ENCODE results near the gene MYO9A. TPM values are rescaled to one million over a fixed set of nuclear protein-coding genes. Genes with fewer than 3 reads are reported as not detected.

The MYO9A gene
- total RNA-seq, 1 donor from 2014 or later: 38.5 TPM

DNA sequence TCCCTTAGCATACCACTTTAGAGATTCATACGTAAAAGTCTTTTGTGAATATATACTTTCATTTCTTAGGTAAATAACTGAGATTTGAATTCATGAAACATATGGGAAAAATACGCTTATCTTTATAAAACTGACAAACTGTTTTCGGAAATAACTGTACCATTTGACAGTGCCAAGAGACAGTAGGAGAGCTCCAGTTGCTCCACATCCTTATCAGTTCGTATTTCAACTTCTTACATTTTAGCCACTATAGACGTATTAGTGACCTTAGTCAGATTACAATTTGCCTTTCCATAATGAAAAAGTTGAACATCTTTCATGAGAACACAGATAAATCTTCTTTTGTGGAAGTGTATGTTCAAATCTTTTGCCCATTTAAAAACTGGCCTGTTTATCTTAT, 174.1 kb downstream of the MYO9A start:
- no peaks in the 10 kb centered on the region for H3K27me3 Mint-ChIP-seq (ENCODE audit: insufficient read depth, low read depth)
- H3K36me3 Mint-ChIP-seq: no peaks in the 10 kb centered on the region
- no peak overlapping the region for H3K27ac ChIP-seq
- no peak overlapping the region for H2AFZ ChIP-seq (replicated peaks)
- no peak overlapping the region for H3K27ac Mint-ChIP-seq
- H3K9me3 ChIP-seq (ENCODE audit: low read depth): no peaks in the 10 kb centered on the region
- no peaks in the 10 kb centered on the region for H3K27me3 ChIP-seq
- H3K4me3 Mint-ChIP-seq: no peak overlapping the region
- no peaks in the 10 kb centered on the region for H4K20me1 ChIP-seq (ENCODE audit: low read depth)
- H3K4me1 ChIP-seq: no peaks in the 10 kb centered on the region
- TF ChIP-seq EZH2 (IDR thresholded peaks at IDR 0.05): no peak
- TF ChIP-seq, protein P1, sequence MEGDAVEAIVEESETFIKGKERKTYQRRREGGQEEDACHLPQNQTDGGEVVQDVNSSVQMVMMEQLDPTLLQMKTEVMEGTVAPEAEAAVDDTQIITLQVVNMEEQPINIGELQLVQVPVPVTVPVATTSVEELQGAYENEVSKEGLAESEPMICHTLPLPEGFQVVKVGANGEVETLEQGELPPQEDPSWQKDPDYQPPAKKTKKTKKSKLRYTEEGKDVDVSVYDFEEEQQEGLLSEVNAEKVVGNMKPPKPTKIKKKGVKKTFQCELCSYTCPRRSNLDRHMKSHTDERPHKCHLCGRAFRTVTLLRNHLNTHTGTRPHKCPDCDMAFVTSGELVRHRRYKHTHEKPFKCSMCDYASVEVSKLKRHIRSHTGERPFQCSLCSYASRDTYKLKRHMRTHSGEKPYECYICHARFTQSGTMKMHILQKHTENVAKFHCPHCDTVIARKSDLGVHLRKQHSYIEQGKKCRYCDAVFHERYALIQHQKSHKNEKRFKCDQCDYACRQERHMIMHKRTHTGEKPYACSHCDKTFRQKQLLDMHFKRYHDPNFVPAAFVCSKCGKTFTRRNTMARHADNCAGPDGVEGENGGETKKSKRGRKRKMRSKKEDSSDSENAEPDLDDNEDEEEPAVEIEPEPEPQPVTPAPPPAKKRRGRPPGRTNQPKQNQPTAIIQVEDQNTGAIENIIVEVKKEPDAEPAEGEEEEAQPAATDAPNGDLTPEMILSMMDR (IDR thresholded peaks at IDR 0.05): no peak
- no peak for TF ChIP-seq EZH2phosphoT487 (IDR thresholded peaks at IDR 0.05)
- H3K9me3 Mint-ChIP-seq: no peaks in the 10 kb centered on the region
- no peak overlapping the region for H3K4me2 ChIP-seq
- H3K9ac ChIP-seq: no peak overlapping the region
- H3K79me2 ChIP-seq (ENCODE audit: low read depth): no peaks in the 10 kb centered on the region
- no peak overlapping the region for H3K4me3 ChIP-seq
- peaks cover 4% of the 10 kb centered on the region for H3K4me1 Mint-ChIP-seq
- no peak for DNase-seq (ENCODE audit: low spot score)
- H3F3A ChIP-seq (ENCODE audit: low read depth): no peaks in the 10 kb centered on the region
- H3K36me3 ChIP-seq: no peaks in the 10 kb centered on the region

DNA sequence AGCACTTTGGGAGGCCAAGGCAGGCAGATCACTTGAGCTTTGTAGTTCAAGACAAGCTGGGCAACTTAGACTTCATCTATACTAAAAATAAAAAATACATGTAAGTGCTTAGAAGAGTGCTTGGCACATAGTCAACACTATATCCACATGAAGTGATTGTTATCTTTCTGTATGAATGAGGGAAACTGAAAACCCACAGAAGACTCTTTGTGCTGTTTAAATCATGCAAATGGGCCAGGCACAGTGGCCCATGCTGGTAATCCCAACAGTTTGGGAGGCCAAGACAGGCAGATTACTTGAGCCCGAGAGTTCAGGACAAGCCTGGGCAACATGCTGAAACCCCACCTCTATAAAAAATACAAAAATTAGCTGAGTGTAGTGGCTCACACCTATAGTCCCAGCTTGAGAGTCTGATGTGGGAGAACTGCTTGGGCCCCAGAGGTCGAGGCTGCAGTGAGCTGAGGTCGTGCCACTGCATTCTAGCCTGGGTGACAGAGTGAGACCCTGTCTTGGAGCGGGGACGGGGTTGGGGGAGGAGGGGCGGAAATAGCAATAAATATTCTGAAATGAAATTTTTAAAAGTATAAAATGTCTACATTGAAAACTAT, 177.9 kb downstream of the MYO9A start:
- H3K9ac ChIP-seq: no peak overlapping the region

DNA sequence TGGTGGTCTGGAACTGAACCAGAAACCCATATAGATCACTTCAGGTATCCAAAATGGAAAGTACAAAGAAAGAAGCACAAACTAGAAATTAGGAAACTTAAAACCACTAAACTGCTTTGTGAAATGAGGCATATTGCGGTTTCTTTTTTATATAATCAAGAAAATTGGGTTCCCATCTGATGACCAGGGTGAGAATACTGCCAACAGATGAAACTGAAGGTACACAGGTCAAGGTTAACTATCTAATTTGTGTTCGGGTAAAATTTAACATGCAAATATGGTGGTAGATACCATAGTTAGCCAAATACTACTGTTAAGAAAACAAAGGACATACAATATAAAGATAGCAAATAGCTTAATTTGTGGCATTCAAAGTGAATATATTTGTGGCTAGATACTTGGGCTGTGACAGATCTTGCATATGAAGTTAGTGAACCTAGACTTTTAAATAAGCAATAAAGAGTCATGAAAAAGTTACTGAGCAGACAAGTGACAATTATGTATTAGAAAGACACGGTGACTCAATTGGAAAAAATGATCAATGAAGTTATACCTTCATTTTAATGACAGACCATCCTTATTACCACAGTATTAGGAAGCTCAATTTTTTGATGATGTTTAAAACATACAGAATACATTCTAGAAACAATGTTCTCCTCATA, 180.2 kb downstream of the MYO9A start:
- Histone ChIP-seq H4K20me1 (ENCODE audit: low read depth) (no peaks in the 10 kb centered on the region), H3K79me2 (ENCODE audit: low read depth) (no peaks in the 10 kb centered on the region), H3K4me2 (no peak overlapping the region), H3K9ac (no peak overlapping the region), H3F3A (ENCODE audit: low read depth) (no peaks in the 10 kb centered on the region), H3K27me3 (no peaks in the 10 kb centered on the region), H3K4me1 (no peaks in the 10 kb centered on the region), H2AFZ (replicated peaks) (no peak overlapping the region), H3K4me3 (no peak overlapping the region), H3K36me3 (peaks cover 10% of the 10 kb centered on the region), H3K9me3 (ENCODE audit: low read depth) (no peaks in the 10 kb centered on the region), H3K27ac (no peak overlapping the region)
- DNase-seq (ENCODE audit: low spot score): no peak
- Mint-ChIP-seq H3K27me3 (ENCODE audit: insufficient read depth, low read depth) (no peaks in the 10 kb centered on the region), H3K9me3 (no peaks in the 10 kb centered on the region), H3K4me3 (no peak overlapping the region), H3K27ac (no peak overlapping the region), H3K4me1 (peaks cover 4% of the 10 kb centered on the region), H3K36me3 (peaks cover 4% of the 10 kb centered on the region)
- no peak for TF ChIP-seq EZH2 (IDR thresholded peaks at IDR 0.05)
- TF ChIP-seq, protein P1 (IDR thresholded peaks at IDR 0.05): no peak
- TF ChIP-seq EZH2phosphoT487 (IDR thresholded peaks at IDR 0.05): no peak

More for the DNA sequence above, 177.9 kb downstream of the MYO9A start:
- no peaks in the 10 kb centered on the region for H3K79me2 ChIP-seq (ENCODE audit: low read depth)
- DNase-seq (ENCODE audit: low spot score): no peak
- Mint-ChIP-seq H3K27me3 (ENCODE audit: insufficient read depth, low read depth) (no peaks in the 10 kb centered on the region), H3K4me1 (peaks cover 4% of the 10 kb centered on the region), H3K4me3 (no peak overlapping the region), H3K27ac (no peak overlapping the region), H3K36me3 (peaks cover under 1% of the 10 kb centered on the region), H3K9me3 (no peaks in the 10 kb centered on the region)
- H3F3A ChIP-seq (ENCODE audit: low read depth): no peaks in the 10 kb centered on the region
- no peaks in the 10 kb centered on the region for H3K4me1 ChIP-seq
- no peak overlapping the region for H3K4me3 ChIP-seq
- no peaks in the 10 kb centered on the region for H3K36me3 ChIP-seq
- H4K20me1 ChIP-seq (ENCODE audit: low read depth): no peaks in the 10 kb centered on the region
- H2AFZ ChIP-seq (replicated peaks): no peak overlapping the region
- TF ChIP-seq EZH2 (IDR thresholded peaks at IDR 0.05): no peak
- TF ChIP-seq EZH2phosphoT487 (IDR thresholded peaks at IDR 0.05): no peak
- no peak overlapping the region for H3K4me2 ChIP-seq
- H3K27me3 ChIP-seq: no peaks in the 10 kb centered on the region
- H3K27ac ChIP-seq: no peak overlapping the region
- H3K9me3 ChIP-seq (ENCODE audit: low read depth): no peaks in the 10 kb centered on the region

DNA sequence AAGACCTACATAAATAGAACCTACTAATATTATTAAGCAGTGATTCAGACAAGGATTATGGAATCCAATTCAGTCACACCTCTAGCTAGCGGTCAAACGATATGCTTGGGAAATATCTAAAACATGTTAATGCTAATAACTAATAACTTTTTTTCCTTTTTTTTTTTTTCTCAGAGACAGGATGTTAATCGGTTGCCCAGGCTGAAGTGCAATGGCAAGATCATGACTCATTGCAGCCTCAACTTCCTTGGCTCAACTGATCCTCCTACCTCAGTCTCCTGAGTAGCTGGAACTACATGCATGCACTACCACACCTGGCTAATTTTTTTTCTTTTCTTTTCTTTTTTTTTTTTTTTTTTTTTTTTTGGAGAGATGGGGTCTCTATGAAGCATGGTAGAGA, 183.5 kb downstream of the MYO9A start:
- Histone ChIP-seq H4K20me1 (ENCODE audit: low read depth) (no peaks in the 10 kb centered on the region), H3K79me2 (ENCODE audit: low read depth) (no peaks in the 10 kb centered on the region), H3K4me3 (no peak overlapping the region), H3K27me3 (no peaks in the 10 kb centered on the region), H3K4me1 (no peaks in the 10 kb centered on the region), H3K4me2 (no peak overlapping the region), H3K9ac (no peak overlapping the region), H3K27ac (no peak overlapping the region), H2AFZ (replicated peaks) (no peak overlapping the region), H3F3A (ENCODE audit: low read depth) (no peaks in the 10 kb centered on the region), H3K36me3 (peaks cover 10% of the 10 kb centered on the region), H3K9me3 (ENCODE audit: low read depth) (no peaks in the 10 kb centered on the region)
- peaks cover 9% of the 10 kb centered on the region for H3K9me3 Mint-ChIP-seq
- TF ChIP-seq EZH2 (IDR thresholded peaks at IDR 0.05) (no peak), EZH2phosphoT487 (IDR thresholded peaks at IDR 0.05) (no peak)
- TF ChIP-seq, protein P1 (IDR thresholded peaks at IDR 0.05): no peak
- no peak for DNase-seq (ENCODE audit: low spot score)
- no peaks in the 10 kb centered on the region for H3K4me1 Mint-ChIP-seq
- H3K27ac Mint-ChIP-seq: no peak overlapping the region
- H3K27me3 Mint-ChIP-seq (ENCODE audit: insufficient read depth, low read depth): no peaks in the 10 kb centered on the region
- H3K36me3 Mint-ChIP-seq: peaks cover 27% of the 10 kb centered on the region
- no peak overlapping the region for H3K4me3 Mint-ChIP-seq

Data from neural progenitor cell (in vitro differentiated cells).